GM06990 (cell line): ENCODE data around the gene IFRD1.

Experiments
- DNase-seq: peaks from one replicate; pipeline ENCODE4 v3.0.0-alpha.2; 2011; ENCODE audit not compliant: insufficient read length; ENCODE audit errors: extremely low read depth
- H3K27me3 ChIP-seq: replicated peaks from 2 replicates; pipeline ENCODE4 v1.6.0; 2011; ENCODE audit warnings: low read length; ENCODE audit not compliant: control insufficient read depth, insufficient read depth
- H3K36me3 ChIP-seq: 2 replicates; pipeline ENCODE4 v1.5.1; 2011; ENCODE audit warnings: low read length; ENCODE audit not compliant: control insufficient read depth, insufficient read depth
- H3K4me3 ChIP-seq: replicated peaks from 2 replicates; pipeline ENCODE4 v1.5.1; 2011; ENCODE audit warnings: low read depth, mild to moderate bottlenecking, control low read depth, low read length
- TF ChIP-seq, protein P1 (sequence below): IDR thresholded peaks from 2 replicates; pipeline ENCODE4 v1.5.1; 2011; ENCODE audit warnings: low read length, control low read depth, mild to moderate bottlenecking, inconsistent platforms; ENCODE audit not compliant: insufficient read depth, poor library complexity, severe bottlenecking

The IFRD1 gene

GRCh38 chr7:112430649-112431048 is 19.6 kb upstream of the IFRD1 start:
- TF ChIP-seq, protein P1, sequence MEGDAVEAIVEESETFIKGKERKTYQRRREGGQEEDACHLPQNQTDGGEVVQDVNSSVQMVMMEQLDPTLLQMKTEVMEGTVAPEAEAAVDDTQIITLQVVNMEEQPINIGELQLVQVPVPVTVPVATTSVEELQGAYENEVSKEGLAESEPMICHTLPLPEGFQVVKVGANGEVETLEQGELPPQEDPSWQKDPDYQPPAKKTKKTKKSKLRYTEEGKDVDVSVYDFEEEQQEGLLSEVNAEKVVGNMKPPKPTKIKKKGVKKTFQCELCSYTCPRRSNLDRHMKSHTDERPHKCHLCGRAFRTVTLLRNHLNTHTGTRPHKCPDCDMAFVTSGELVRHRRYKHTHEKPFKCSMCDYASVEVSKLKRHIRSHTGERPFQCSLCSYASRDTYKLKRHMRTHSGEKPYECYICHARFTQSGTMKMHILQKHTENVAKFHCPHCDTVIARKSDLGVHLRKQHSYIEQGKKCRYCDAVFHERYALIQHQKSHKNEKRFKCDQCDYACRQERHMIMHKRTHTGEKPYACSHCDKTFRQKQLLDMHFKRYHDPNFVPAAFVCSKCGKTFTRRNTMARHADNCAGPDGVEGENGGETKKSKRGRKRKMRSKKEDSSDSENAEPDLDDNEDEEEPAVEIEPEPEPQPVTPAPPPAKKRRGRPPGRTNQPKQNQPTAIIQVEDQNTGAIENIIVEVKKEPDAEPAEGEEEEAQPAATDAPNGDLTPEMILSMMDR, result no peak
- H3K4me3 ChIP-seq, result no peak overlapping the region
- DNase-seq, result no peak
- no peaks in the 10 kb centered on the region for H3K36me3 ChIP-seq
- no peaks in the 10 kb centered on the region for H3K27me3 ChIP-seq

DNA sequence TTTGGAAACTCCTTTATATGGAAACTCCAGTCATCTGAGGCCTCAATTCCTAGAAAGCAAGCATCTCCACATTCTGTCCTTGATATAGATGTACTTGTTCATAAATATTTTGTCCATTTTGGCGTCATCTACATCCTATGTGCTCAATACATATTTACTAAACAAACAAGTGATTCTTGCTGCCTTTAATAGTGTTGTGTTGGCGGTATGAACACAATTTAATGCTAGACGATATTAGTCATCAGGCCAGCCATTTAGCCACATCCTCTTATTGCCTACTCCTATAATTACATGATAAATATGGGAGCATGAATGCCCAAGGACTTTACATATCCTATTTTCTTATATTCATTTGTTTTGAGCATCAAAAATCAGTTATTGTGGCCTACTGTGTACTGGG is 18.5 kb upstream of the IFRD1 start:
- DNase-seq, result no peak
- no peaks in the 10 kb centered on the region for H3K36me3 ChIP-seq
- H3K4me3 ChIP-seq, result no peak overlapping the region
- H3K27me3 ChIP-seq, result no peaks in the 10 kb centered on the region
- TF ChIP-seq, protein P1, result no peak

DNA sequence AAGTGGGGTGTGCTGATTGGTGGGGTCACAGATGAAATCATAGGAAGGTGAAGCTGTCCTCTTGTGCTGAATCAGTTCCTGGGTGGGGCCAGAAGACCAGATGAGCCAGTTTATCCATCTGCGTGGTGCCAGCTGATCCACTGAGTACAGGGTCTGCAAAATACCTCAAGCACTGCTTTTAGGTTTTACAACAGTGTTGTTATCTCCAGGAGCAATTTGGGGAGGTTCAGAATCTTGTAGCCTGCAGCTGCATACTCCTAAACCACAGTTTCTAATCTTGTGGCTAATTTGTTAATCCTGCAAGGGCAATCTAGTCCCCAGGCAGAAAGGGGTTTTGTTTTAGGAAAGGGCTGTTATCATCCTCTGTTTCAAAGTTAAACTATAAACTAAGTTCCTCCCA is 17.0 kb upstream of the IFRD1 start:
- Histone ChIP-seq H3K36me3 (no peaks in the 10 kb centered on the region), H3K27me3 (no peaks in the 10 kb centered on the region), H3K4me3 (no peak overlapping the region)
- DNase-seq, result no peak
- TF ChIP-seq, protein P1, result no peak

DNA sequence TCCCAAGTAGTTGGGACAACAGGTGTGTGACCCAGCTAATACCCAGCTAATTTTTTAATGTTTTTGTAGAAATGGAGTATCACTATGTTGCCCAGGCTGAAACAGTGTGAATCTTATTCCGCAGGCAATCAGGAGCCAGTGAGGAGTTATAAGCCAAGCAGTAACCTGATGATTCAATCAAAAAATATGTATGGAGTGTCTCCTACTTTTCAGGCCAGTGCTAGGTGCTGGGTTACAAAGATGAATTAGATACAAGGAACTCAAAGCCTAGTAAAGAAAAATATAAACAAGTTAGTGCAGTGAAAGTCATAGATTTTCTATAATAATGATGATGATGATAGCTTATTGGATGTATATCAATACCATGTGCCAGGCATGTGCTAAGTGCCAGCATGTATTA is 13.2 kb upstream of the IFRD1 start:
- H3K27me3 ChIP-seq, result no peaks in the 10 kb centered on the region
- no peak overlapping the region for H3K4me3 ChIP-seq
- TF ChIP-seq, protein P1, result no peak
- no peak for DNase-seq
- no peaks in the 10 kb centered on the region for H3K36me3 ChIP-seq

DNA sequence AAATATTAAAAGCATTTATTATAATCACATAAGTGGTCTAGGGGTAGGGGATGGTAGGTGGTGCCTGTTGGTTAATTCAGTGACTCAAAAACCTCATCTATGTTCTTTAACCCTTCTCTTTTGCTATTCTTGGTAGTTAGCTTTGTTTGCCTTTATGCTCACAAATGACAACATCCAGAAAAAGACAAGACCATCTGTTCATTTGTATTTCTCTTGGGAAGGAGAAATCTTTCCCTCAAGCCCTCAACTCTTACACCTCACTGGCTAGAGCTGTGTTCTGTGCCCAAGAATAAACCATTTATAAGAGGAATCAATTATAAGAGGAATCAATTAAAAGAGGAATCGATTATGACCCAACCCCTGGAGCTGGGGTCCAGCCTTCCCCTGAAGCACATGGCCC is 10.8 kb upstream of the IFRD1 start:
- no peak overlapping the region for H3K4me3 ChIP-seq
- no peaks in the 10 kb centered on the region for H3K36me3 ChIP-seq
- DNase-seq, result no peak
- TF ChIP-seq, protein P1, result no peak
- H3K27me3 ChIP-seq, result no peaks in the 10 kb centered on the region

- Histone ChIP-seq H3K4me3 (no peak overlapping the region), H3K27me3 (no peaks in the 10 kb centered on the region), H3K36me3 (no peaks in the 10 kb centered on the region)
- TF ChIP-seq, protein P1, result no peak
- DNase-seq, result no peak
Measured at GRCh38 chr7:112442210-112442609, 8.1 kb upstream of the IFRD1 start.
